GM18526 (cell line): Measurements from ENCODE around the gene DIPK1C.

ENCODE experiments used
- POLR2A ChIP-seq: IDR thresholded peaks from 3 replicates; pipeline ENCODE4 v1.6.1; 2011; ENCODE audit not compliant: insufficient read length; ENCODE audit errors: extremely low read depth

DIPK1C gene

GRCh38 chr18:74414953-74415515, 42.1 kb downstream of the DIPK1C start:
- TF ChIP-seq POLR2A: no peak

GRCh38 chr18:74413836-74414235, 43.3 kb downstream of the DIPK1C start:
- TF ChIP-seq POLR2A: no peak

- no peak for TF ChIP-seq POLR2A
These were observed 44.8 kb downstream of the DIPK1C start for GRCh38 chr18:74412116-74412880.

GRCh38 chr18:74411475-74411874, 45.6 kb downstream of the DIPK1C start:
- no peak for TF ChIP-seq POLR2A

- no peak for TF ChIP-seq POLR2A
These were observed 46.6 kb downstream of the DIPK1C start for GRCh38 chr18:74410441-74410992.

GRCh38 chr18:74407888-74408287, 49.2 kb downstream of the DIPK1C start:
- TF ChIP-seq POLR2A: no peak

GRCh38 chr18:74402806-74403433, 54.2 kb downstream of the DIPK1C start:
- no peak for TF ChIP-seq POLR2A

GRCh38 chr18:74400813-74401212, 56.3 kb downstream of the DIPK1C start:
- TF ChIP-seq POLR2A: no peak

GRCh38 chr18:74399091-74399887, 57.8 kb downstream of the DIPK1C start:
- no peak for TF ChIP-seq POLR2A

- no peak for TF ChIP-seq POLR2A
These were observed 59.5 kb downstream of the DIPK1C start for GRCh38 chr18:74397572-74397971.

GRCh38 chr18:74396171-74397169, 60.6 kb downstream of the DIPK1C start:
- no peak for TF ChIP-seq POLR2A

GRCh38 chr18:74395648-74396154, 61.4 kb downstream of the DIPK1C start:
- no peak for TF ChIP-seq POLR2A

GRCh38 chr18:74395006-74395405, 62.1 kb downstream of the DIPK1C start:
- TF ChIP-seq POLR2A: no peak

GRCh38 chr18:74392323-74392722, 64.8 kb downstream of the DIPK1C start:
- no peak for TF ChIP-seq POLR2A
